GM12865 (cell line): Measurements from ENCODE around the gene SCFD2.

Experiments
- DNase-seq: peaks from one replicate; pipeline ENCODE4 v3.0.0; 2010; ENCODE audit warnings: low read depth
- H3K4me3 ChIP-seq: 2 replicates; pipeline ENCODE4 v1.5.1; 2011; ENCODE audit warnings: mild to moderate bottlenecking, low read depth, low read length, control low read depth
- CTCF ChIP-seq: IDR thresholded peaks from 2 replicates; pipeline ENCODE4 v1.5.1; 2011; ENCODE audit warnings: low read length, control low read depth, low read depth, inconsistent platforms; ENCODE audit not compliant: insufficient read depth; ENCODE audit errors: missing control alignments

SCFD2 gene

GRCh38 chr4:52852041-52852440 is 513.8 kb downstream of the SCFD2 start:
- no peak overlapping the region for H3K4me3 ChIP-seq
- no peak for TF ChIP-seq CTCF
- DNase-seq: no peak

- DNase-seq: no peak
- no peak overlapping the region for H3K4me3 ChIP-seq
- TF ChIP-seq CTCF: no peak
These were observed 515.3 kb downstream of the SCFD2 start for GRCh38 chr4:52850406-52851124.

- no peak for TF ChIP-seq CTCF
- no peak for DNase-seq
These were observed 517.6 kb downstream of the SCFD2 start for GRCh38 chr4:52848254-52848653.

GRCh38 chr4:52846502-52846901 is 519.4 kb downstream of the SCFD2 start:
- no peak for DNase-seq
- TF ChIP-seq CTCF: no peak
- H3K4me3 ChIP-seq: no peak overlapping the region

More at GRCh38 chr4:52848254-52848653, 517.6 kb downstream of the SCFD2 start:
- no peak overlapping the region for H3K4me3 ChIP-seq

GRCh38 chr4:52844596-52844995 is 521.3 kb downstream of the SCFD2 start:
- DNase-seq: no peak
- TF ChIP-seq CTCF: no peak
- H3K4me3 ChIP-seq: no peak overlapping the region

- no peak overlapping the region for H3K4me3 ChIP-seq
- no peak for DNase-seq
- no peak for TF ChIP-seq CTCF
These were observed 521.9 kb downstream of the SCFD2 start for GRCh38 chr4:52843958-52844357.

- no peak for TF ChIP-seq CTCF
- DNase-seq: no peak
- H3K4me3 ChIP-seq: no peak overlapping the region
These were observed 522.5 kb downstream of the SCFD2 start for GRCh38 chr4:52843351-52843750.
